ENCODE results near the gene PWWP2B. TPM values are rescaled to one million over a fixed set of nuclear protein-coding genes. Genes with fewer than 3 reads are reported as not detected.

Gene PWWP2B
- total and polyA plus RNA-seq, 2 of the 4 experiments (the other 2 are of a cell fraction), result 1.7 to 2.2 TPM

- Histone ChIP-seq H3K9me3 (ENCODE audit: control insufficient read depth, insufficient read depth, low read length) (no peaks in the 10 kb centered on the region), H4K5ac (ENCODE audit: low read depth, low read length) (peak overlapping the region; percentile 62; the same call in 1 of the 2 replicates), H3K36me3 (ENCODE audit: control insufficient read depth, insufficient read depth, low read length) (no peaks in the 10 kb centered on the region), H2AFZ (replicated peaks; ENCODE audit: low read length, poor library complexity) (peak overlapping the region; percentile 88), H3K4me1 (ENCODE audit: control insufficient read depth, insufficient read depth, low read length) (0 out of 2 replicates have a peak, but pooled peaks cover 2% of the 10 kb centered on the region), H3K4me3 (ENCODE audit: insufficient read depth, low read depth, low read length) (peak overlapping the region; percentile 15; the same call in 1 of the 2 replicates), H3K27me3 (ENCODE audit: control insufficient read depth, insufficient read depth, low read length) (peaks cover 9% of the 10 kb centered on the region; the same call in 1 of the 2 replicates), H3K4me2 (ENCODE audit: low read depth, low read length) (peak overlapping the region; percentile 75), H3K14ac (replicated peaks; ENCODE audit: low read depth, low read length) (no peak overlapping the region), H4K20me1 (ENCODE audit: insufficient read depth, low read length) (no peaks in the 10 kb centered on the region), H3K9ac (ENCODE audit: low read depth, low read length) (no peak overlapping the region; the same call in 1 of the 2 replicates), H2BK120ac (ENCODE audit: low read depth, low read length) (no peak overlapping the region), H3K23ac (ENCODE audit: low read depth, low read length) (no peak overlapping the region), H2BK5ac (ENCODE audit: low read depth, low read length, poor library complexity, severe bottlenecking) (no peak overlapping the region), H3K27ac (ENCODE audit: insufficient read depth, low read length) (no peak overlapping the region), H2BK15ac (ENCODE audit: low read depth, low read length) (no peak overlapping the region), H3K4ac (ENCODE audit: low read depth, low read length) (peak overlapping the region; percentile 41; the same call in 1 of the 2 replicates), H4K8ac (ENCODE audit: low read depth in 2 of 2, low read length in 2 of 2) (peak overlapping the region in 1 of 2 experiments; percentile 74; a peak in 2 of 4 replicates), H3K9me1 (ENCODE audit: insufficient read depth, low read length) (no peaks in the 10 kb centered on the region), H2AK9ac (replicated peaks; ENCODE audit: low read depth, low read length, poor library complexity) (peak overlapping the region; percentile 74), H3K79me1 (ENCODE audit: low read depth in 1 of 2, low read length in 2 of 2) (no peaks in the 10 kb centered on the region), H4K91ac (ENCODE audit: insufficient read depth, low read depth, low read length) (no peak overlapping the region), H2BK20ac (ENCODE audit: low read depth, low read length) (no peak overlapping the region), H3K18ac (ENCODE audit: low read depth, low read length) (no peak overlapping the region), H3K56ac (ENCODE audit: extremely low read depth, insufficient read depth, low read length) (no peak overlapping the region), H2AK5ac (ENCODE audit: low read depth, low read length) (no peak overlapping the region)
- dilution Hi-C loops (cut with HindIII; ENCODE audit: low sequenced_read_pairs, unreplicated experiment) (no loop called here), in situ Hi-C loops (cut with MboI; ENCODE audit: low sequenced_read_pairs) (loop anchor here (5.0 kb wide), 1 partner anchor 61 kb away; no protein-coding TSS in a partner anchor), intact Hi-C loops (cut with micrococcal nuclease) (loop anchor here (1.0 kb wide), 2 partner anchors 65 to 230 kb away; no protein-coding TSS in a partner anchor)
- DNase-seq (no peak), ATAC-seq (ENCODE audit: low read depth) (peak; percentile 22)
- WGBS, 2 experiments (ENCODE audit: extremely low coverage in 2 of 2, insufficient read length in 1 of 2), result 42% methylated on average over 7 of the region's 15 CpGs; no CpG with 5 or more reads in 1 of the 2 experiments
- CTCF ChIA-PET, result no interaction called here
- no TSS peak for BruUV-seq (replicated peaks)
- no peak for TF ChIP-seq MAFK (IDR thresholded peaks at IDR 0.05; ENCODE audit: low read depth, low read length)
- TF ChIP-seq SMC3 (IDR thresholded peaks at IDR 0.05; ENCODE audit: low read depth, low read length), result no peak
- TF ChIP-seq RAD21 (IDR thresholded peaks at IDR 0.05; ENCODE audit: low read length), result no peak
- TF ChIP-seq CEBPB (IDR thresholded peaks at IDR 0.05; ENCODE audit: low read depth, low read length), result no peak
- no peak for TF ChIP-seq CHD1 (IDR thresholded peaks at IDR 0.05; ENCODE audit: low read depth, low read length)
- TF ChIP-seq MXI1 (IDR thresholded peaks at IDR 0.05; ENCODE audit: borderline replicate concordance, low read depth, low read length), result no peak
- POLR2A ChIA-PET (ENCODE audit: unreplicated experiment), result no interaction called here
These were observed 56.5 kb downstream of the PWWP2B start for GRCh38 chr10:132453470-132453861.

All from IMR-90 (cell line).